ENCODE results near the gene PARP16.
"Not testable (repeated sequence)": the region's sequence is repeated elsewhere in the genome, so short reads cannot be mapped to it uniquely, and the experiment has no call there.

Gene PARP16

DNA sequence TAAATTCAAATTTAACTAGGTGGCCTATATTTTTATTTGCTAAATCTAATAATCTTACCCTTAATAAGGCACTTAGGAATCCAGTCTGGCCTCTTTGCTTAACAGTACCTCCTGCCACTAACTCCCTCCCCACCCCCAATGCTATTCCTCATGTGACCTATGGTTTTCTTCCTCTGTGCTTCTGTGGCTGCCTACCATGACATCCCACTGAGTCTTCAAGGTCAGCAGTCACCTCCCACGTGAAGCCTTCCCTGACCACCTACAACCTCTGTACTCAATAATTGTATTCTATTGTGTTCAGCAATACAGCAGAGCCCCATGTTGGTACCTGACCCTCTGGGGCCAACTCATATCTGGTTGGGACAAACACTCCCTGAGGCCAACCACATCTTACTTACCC, 9.7 kb downstream of the PARP16 start:
- Histone ChIP-seq H3K4me1 (ENCODE audit: control insufficient read depth, insufficient read depth, low read length, poor library complexity, severe bottlenecking) (no peaks in the 10 kb centered on the region), H3K27me3 (replicated peaks; ENCODE audit: control insufficient read depth, insufficient read depth, low read length, poor library complexity, severe bottlenecking) (no peaks in the 10 kb centered on the region), H3K27ac (ENCODE audit: insufficient read depth, low read length, poor library complexity, severe bottlenecking) (no peak overlapping the region), H3K4me3 (ENCODE audit: insufficient read depth, low read depth, low read length, poor library complexity, severe bottlenecking) (no peak overlapping the region), H3K36me3 (ENCODE audit: control insufficient read depth, insufficient read depth, low read length) (peaks cover 4% of the 10 kb centered on the region), H3K9me3 (ENCODE audit: control insufficient read depth, low read length) (no peaks in the 10 kb centered on the region)
- DNase-seq = no peak

- no peak for DNase-seq
- H3K4me1 ChIP-seq (ENCODE audit: control insufficient read depth, insufficient read depth, low read length, poor library complexity, severe bottlenecking) = no peaks in the 10 kb centered on the region
- H3K4me3 ChIP-seq (ENCODE audit: insufficient read depth, low read depth, low read length, poor library complexity, severe bottlenecking) = no peak overlapping the region
- H3K27ac ChIP-seq (ENCODE audit: insufficient read depth, low read length, poor library complexity, severe bottlenecking) = no peak overlapping the region
- peaks cover 4% of the 10 kb centered on the region for H3K36me3 ChIP-seq (ENCODE audit: control insufficient read depth, insufficient read depth, low read length)
- H3K27me3 ChIP-seq (replicated peaks; ENCODE audit: control insufficient read depth, insufficient read depth, low read length, poor library complexity, severe bottlenecking) = no peaks in the 10 kb centered on the region
- H3K9me3 ChIP-seq (ENCODE audit: control insufficient read depth, low read length) = no peaks in the 10 kb centered on the region
Measured at GRCh38 chr15:65275728-65276126, 11.0 kb downstream of the PARP16 start.

DNA sequence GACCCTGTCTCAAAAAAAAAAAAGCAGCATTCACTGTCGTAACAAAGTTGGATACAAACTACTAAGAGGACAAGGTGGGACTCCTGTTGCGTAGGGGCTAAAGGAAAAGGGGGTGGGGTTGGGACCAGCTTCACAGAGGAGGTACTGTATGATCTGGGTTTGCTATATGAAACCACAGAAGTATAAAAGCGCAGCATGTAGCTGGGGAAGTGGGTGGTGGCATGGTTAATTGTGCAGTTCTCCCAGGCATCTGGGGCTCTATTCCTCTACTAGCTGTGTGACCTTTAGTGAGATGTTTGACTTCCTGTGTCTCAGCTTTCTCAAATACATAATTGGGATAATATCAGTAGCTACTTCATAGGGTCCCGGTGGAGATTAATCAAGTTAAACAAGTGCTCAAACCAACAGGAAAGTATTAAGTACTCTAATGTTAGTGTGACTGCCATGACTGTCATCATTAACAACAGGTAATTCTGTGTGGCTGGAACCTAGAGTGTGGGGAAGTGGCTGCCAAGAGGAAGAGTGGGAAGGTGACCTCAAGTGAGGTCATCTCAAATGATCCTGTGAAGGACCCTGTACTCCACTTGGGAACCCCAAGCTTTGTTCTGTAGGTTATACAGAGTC, 11.5 kb downstream of the PARP16 start:
- no peak for DNase-seq
- Histone ChIP-seq H3K4me1 (ENCODE audit: control insufficient read depth, insufficient read depth, low read length, poor library complexity, severe bottlenecking) (no peaks in the 10 kb centered on the region), H3K27me3 (replicated peaks; ENCODE audit: control insufficient read depth, insufficient read depth, low read length, poor library complexity, severe bottlenecking) (no peaks in the 10 kb centered on the region), H3K36me3 (ENCODE audit: control insufficient read depth, insufficient read depth, low read length) (peaks cover 8% of the 10 kb centered on the region), H3K27ac (ENCODE audit: insufficient read depth, low read length, poor library complexity, severe bottlenecking) (no peak overlapping the region), H3K4me3 (ENCODE audit: insufficient read depth, low read depth, low read length, poor library complexity, severe bottlenecking) (no peak overlapping the region), H3K9me3 (ENCODE audit: control insufficient read depth, low read length) (no peaks in the 10 kb centered on the region)

- not testable (repeated sequence) for H3K27ac ChIP-seq (ENCODE audit: insufficient read depth, low read length, poor library complexity, severe bottlenecking); DNase-seq; H3K9me3 ChIP-seq (ENCODE audit: control insufficient read depth, low read length)
Measured at GRCh38 chr15:65270811-65271545, 15.7 kb downstream of the PARP16 start.

DNA sequence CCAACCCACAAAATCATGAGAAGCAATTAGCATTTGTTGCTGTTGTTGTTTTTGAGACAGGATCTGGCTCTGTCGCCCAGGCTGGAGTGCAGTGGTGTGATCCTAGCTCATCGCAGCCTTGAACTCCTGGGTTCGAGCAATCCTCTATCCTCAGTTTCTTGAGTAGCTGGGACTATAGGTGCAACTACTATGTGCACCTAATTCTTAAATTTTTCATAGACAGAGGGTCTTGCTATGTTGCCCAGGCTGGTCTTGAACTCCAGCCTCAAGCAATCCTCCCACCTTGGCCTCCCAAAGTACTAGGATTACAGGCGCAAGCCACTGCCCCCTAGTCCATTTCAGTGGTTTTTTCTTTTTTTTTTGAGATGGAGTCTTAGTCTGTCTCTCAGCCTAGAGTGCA, 18.3 kb downstream of the PARP16 start:
- no peak overlapping the region for H3K27ac ChIP-seq (ENCODE audit: insufficient read depth, low read length, poor library complexity, severe bottlenecking)
- H3K36me3 ChIP-seq (ENCODE audit: control insufficient read depth, insufficient read depth, low read length) = peaks cover 38% of the 10 kb centered on the region
- no peaks in the 10 kb centered on the region for H3K4me1 ChIP-seq (ENCODE audit: control insufficient read depth, insufficient read depth, low read length, poor library complexity, severe bottlenecking)
- H3K4me3 ChIP-seq (ENCODE audit: insufficient read depth, low read depth, low read length, poor library complexity, severe bottlenecking) = no peak overlapping the region
- no peak for DNase-seq
- no peaks in the 10 kb centered on the region for H3K27me3 ChIP-seq (replicated peaks; ENCODE audit: control insufficient read depth, insufficient read depth, low read length, poor library complexity, severe bottlenecking)
- no peaks in the 10 kb centered on the region for H3K9me3 ChIP-seq (ENCODE audit: control insufficient read depth, low read length)

More at GRCh38 chr15:65270811-65271545, 15.7 kb downstream of the PARP16 start:
- not testable (repeated sequence) for H3K27me3 ChIP-seq (replicated peaks; ENCODE audit: control insufficient read depth, insufficient read depth, low read length, poor library complexity, severe bottlenecking); H3K4me1 ChIP-seq (ENCODE audit: control insufficient read depth, insufficient read depth, low read length, poor library complexity, severe bottlenecking); H3K4me3 ChIP-seq (ENCODE audit: insufficient read depth, low read depth, low read length, poor library complexity, severe bottlenecking)
- H3K36me3 ChIP-seq (ENCODE audit: control insufficient read depth, insufficient read depth, low read length) = peaks cover 24% of the 10 kb centered on the region

GRCh38 chr15:65266469-65266868, 20.2 kb downstream of the PARP16 start:
- Histone ChIP-seq H3K4me1 (ENCODE audit: control insufficient read depth, insufficient read depth, low read length, poor library complexity, severe bottlenecking) (no peaks in the 10 kb centered on the region), H3K36me3 (ENCODE audit: control insufficient read depth, insufficient read depth, low read length) (peaks cover 46% of the 10 kb centered on the region), H3K9me3 (ENCODE audit: control insufficient read depth, low read length) (no peaks in the 10 kb centered on the region), H3K27ac (ENCODE audit: insufficient read depth, low read length, poor library complexity, severe bottlenecking) (no peak overlapping the region), H3K4me3 (ENCODE audit: insufficient read depth, low read depth, low read length, poor library complexity, severe bottlenecking) (no peak overlapping the region), H3K27me3 (replicated peaks; ENCODE audit: control insufficient read depth, insufficient read depth, low read length, poor library complexity, severe bottlenecking) (no peaks in the 10 kb centered on the region)
- no peak for DNase-seq

- no peak overlapping the region for H3K27ac ChIP-seq (ENCODE audit: insufficient read depth, low read length, poor library complexity, severe bottlenecking)
- H3K36me3 ChIP-seq (ENCODE audit: control insufficient read depth, insufficient read depth, low read length) = peaks cover 47% of the 10 kb centered on the region
- no peaks in the 10 kb centered on the region for H3K4me1 ChIP-seq (ENCODE audit: control insufficient read depth, insufficient read depth, low read length, poor library complexity, severe bottlenecking)
- no peak for DNase-seq
- H3K27me3 ChIP-seq (replicated peaks; ENCODE audit: control insufficient read depth, insufficient read depth, low read length, poor library complexity, severe bottlenecking) = no peaks in the 10 kb centered on the region
- H3K4me3 ChIP-seq (ENCODE audit: insufficient read depth, low read depth, low read length, poor library complexity, severe bottlenecking) = no peak overlapping the region
- no peaks in the 10 kb centered on the region for H3K9me3 ChIP-seq (ENCODE audit: control insufficient read depth, low read length)
Measured at GRCh38 chr15:65264863-65265430, 21.7 kb downstream of the PARP16 start.

GRCh38 chr15:65263313-65263712, 23.4 kb downstream of the PARP16 start:
- no peaks in the 10 kb centered on the region for H3K9me3 ChIP-seq (ENCODE audit: control insufficient read depth, low read length)
- H3K27ac ChIP-seq (ENCODE audit: insufficient read depth, low read length, poor library complexity, severe bottlenecking) = no peak overlapping the region
- no peak for DNase-seq
- H3K4me1 ChIP-seq (ENCODE audit: control insufficient read depth, insufficient read depth, low read length, poor library complexity, severe bottlenecking) = no peaks in the 10 kb centered on the region
- peaks cover 55% of the 10 kb centered on the region for H3K36me3 ChIP-seq (ENCODE audit: control insufficient read depth, insufficient read depth, low read length)
- no peaks in the 10 kb centered on the region for H3K27me3 ChIP-seq (replicated peaks; ENCODE audit: control insufficient read depth, insufficient read depth, low read length, poor library complexity, severe bottlenecking)
- H3K4me3 ChIP-seq (ENCODE audit: insufficient read depth, low read depth, low read length, poor library complexity, severe bottlenecking) = no peak overlapping the region

DNA sequence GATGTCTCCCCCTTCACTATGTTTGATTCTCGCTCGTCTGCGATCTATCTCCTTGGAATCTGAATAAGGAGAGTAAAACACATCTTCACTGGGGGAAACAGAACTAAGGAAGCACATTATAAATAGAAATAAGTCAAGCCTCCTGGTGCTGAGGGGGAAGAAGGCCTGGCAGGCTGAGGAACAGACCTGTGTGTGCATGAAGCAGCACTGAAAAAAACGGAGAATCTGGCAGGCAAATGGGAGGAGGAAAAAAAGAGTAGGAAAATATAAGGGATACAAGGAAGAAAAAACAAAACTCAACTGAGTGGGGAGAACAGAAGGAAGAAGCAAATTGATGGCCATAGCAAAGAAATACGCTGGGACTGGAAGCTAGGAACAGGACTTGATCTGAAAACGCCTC, 25.7 kb downstream of the PARP16 start:
- Histone ChIP-seq H3K27me3 (replicated peaks; ENCODE audit: control insufficient read depth, insufficient read depth, low read length, poor library complexity, severe bottlenecking) (no peaks in the 10 kb centered on the region), H3K36me3 (ENCODE audit: control insufficient read depth, insufficient read depth, low read length) (peaks cover 55% of the 10 kb centered on the region), H3K9me3 (ENCODE audit: control insufficient read depth, low read length) (no peaks in the 10 kb centered on the region), H3K4me3 (ENCODE audit: insufficient read depth, low read depth, low read length, poor library complexity, severe bottlenecking) (no peak overlapping the region), H3K27ac (ENCODE audit: insufficient read depth, low read length, poor library complexity, severe bottlenecking) (no peak overlapping the region), H3K4me1 (ENCODE audit: control insufficient read depth, insufficient read depth, low read length, poor library complexity, severe bottlenecking) (no peaks in the 10 kb centered on the region)
- DNase-seq = no peak

DNA sequence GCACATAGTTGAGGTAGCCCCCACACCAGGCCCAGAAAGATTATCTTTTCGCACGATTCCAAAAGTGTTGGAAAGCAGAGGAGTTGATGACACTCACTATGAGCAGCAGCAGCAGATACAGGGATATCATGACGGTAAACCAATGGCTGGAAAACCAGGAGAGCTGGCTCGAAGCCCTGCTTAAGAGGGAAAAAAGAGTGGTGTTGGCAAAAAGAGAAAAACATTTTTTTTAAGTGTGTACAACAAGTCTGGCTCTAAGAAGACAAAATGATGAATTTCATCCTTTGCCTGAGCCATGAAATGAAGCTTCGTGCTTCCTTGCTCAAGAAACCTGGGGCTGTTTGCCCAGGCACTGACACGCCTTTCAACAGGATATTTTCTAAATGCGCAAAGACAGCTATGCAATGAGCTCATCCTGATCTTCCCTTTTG, 27.3 kb downstream of the PARP16 start:
- Histone ChIP-seq H3K27ac (ENCODE audit: insufficient read depth, low read length, poor library complexity, severe bottlenecking) (no peak overlapping the region), H3K4me3 (ENCODE audit: insufficient read depth, low read depth, low read length, poor library complexity, severe bottlenecking) (no peak overlapping the region)

More for the DNA sequence above, 27.3 kb downstream of the PARP16 start:
- no peaks in the 10 kb centered on the region for H3K9me3 ChIP-seq (ENCODE audit: control insufficient read depth, low read length)
- peaks cover 45% of the 10 kb centered on the region for H3K36me3 ChIP-seq (ENCODE audit: control insufficient read depth, insufficient read depth, low read length)
- DNase-seq = no peak
- H3K27me3 ChIP-seq (replicated peaks; ENCODE audit: control insufficient read depth, insufficient read depth, low read length, poor library complexity, severe bottlenecking) = no peaks in the 10 kb centered on the region
- H3K4me1 ChIP-seq (ENCODE audit: control insufficient read depth, insufficient read depth, low read length, poor library complexity, severe bottlenecking) = no peaks in the 10 kb centered on the region
